SIG-M5 treated with dmso at 0.1 percent for 504 hours (cell line): ENCODE measurements around the gene NFIA.
A peak's percentile ranks its signal among the peaks of the same experiment; 100 is the strongest.
"Not testable (repeated sequence)": the region's sequence is repeated elsewhere in the genome, so short reads cannot be mapped to it uniquely, and the experiment has no call there.

Experiments
- DNase-seq: peaks from one replicate; lab custom pipeline; 2025; ENCODE audit not compliant: unreplicated experiment; lab: John Stamatoyannopoulos, UW

The NFIA gene

GRCh38 chr1:61125895-61126294 is 43.5 kb downstream of the NFIA start:
- DNase-seq, result no peak

- not testable (repeated sequence) for DNase-seq
Observed at GRCh38 chr1:61126843-61127242, 44.5 kb downstream of the NFIA start.

- DNase-seq, result no peak
Observed at GRCh38 chr1:61130338-61131000, 48.1 kb downstream of the NFIA start.

- DNase-seq, result no peak
Observed at GRCh38 chr1:61131248-61131647, 48.9 kb downstream of the NFIA start.

- DNase-seq, result no peak
Observed at GRCh38 chr1:61131716-61132115, 49.4 kb downstream of the NFIA start.

GRCh38 chr1:61132176-61132638 is 49.8 kb downstream of the NFIA start:
- no peak for DNase-seq

- DNase-seq, result no peak
Observed at GRCh38 chr1:61132645-61133334, 50.4 kb downstream of the NFIA start.

GRCh38 chr1:61133335-61134019 is 51.1 kb downstream of the NFIA start:
- no peak for DNase-seq

GRCh38 chr1:61135291-61135690 is 52.9 kb downstream of the NFIA start:
- DNase-seq, result no peak

GRCh38 chr1:61138305-61138704 is 55.9 kb downstream of the NFIA start:
- no peak for DNase-seq

GRCh38 chr1:61138921-61139774 is 56.8 kb downstream of the NFIA start:
- peak; percentile 86 for DNase-seq

- DNase-seq, result no peak
Observed at GRCh38 chr1:61139775-61140549, 57.6 kb downstream of the NFIA start.

- DNase-seq, result no peak
Observed at GRCh38 chr1:61140778-61141177, 58.4 kb downstream of the NFIA start.

GRCh38 chr1:61141288-61142042 is 59.1 kb downstream of the NFIA start:
- DNase-seq, result no peak

GRCh38 chr1:61142043-61142440 is 59.7 kb downstream of the NFIA start:
- DNase-seq, result no peak

GRCh38 chr1:61142726-61143500 is 60.6 kb downstream of the NFIA start:
- DNase-seq, result no peak

GRCh38 chr1:61143821-61144424 is 61.6 kb downstream of the NFIA start:
- DNase-seq, result no peak

GRCh38 chr1:61149010-61149860 is 66.9 kb downstream of the NFIA start:
- DNase-seq, result peak; percentile 49
